Activated CD4-positive, CD25-positive, alpha-beta regulatory T cell (primary cell): ENCODE results near the gene IL23R.

Source experiments
- DNase-seq, 4 experiments: peaks; one replicate each; lab custom pipeline; 2025; lab: John Stamatoyannopoulos, UW

IL23R gene

GRCh38 chr1:67300561-67300960 lies 134.3 kb downstream of the IL23R start:
- no peak for DNase-seq

- DNase-seq: no peak
These were observed 137.8 kb downstream of the IL23R start for GRCh38 chr1:67304023-67304422.

- DNase-seq: no peak
These were observed 140.3 kb downstream of the IL23R start for GRCh38 chr1:67306547-67306946.

- DNase-seq: peak in 3 of 4 experiments; percentile 16 to 22 (median 18)
These were observed 141.2 kb downstream of the IL23R start, which contains the start of gene IL12RB2 for GRCh38 chr1:67307251-67308060. Gene IL12RB2 (plus strand): TSS chr1:67307873. CDS start chr1:67320369, 12,496 bp downstream.

GRCh38 chr1:67308136-67308535 lies 141.9 kb downstream of the IL23R start:
- no peak for DNase-seq
